ENCODE measurements around the gene SART3. TPM values are rescaled to one million over a fixed set of nuclear protein-coding genes. Genes with fewer than 3 reads are reported as not detected.

Gene SART3
- total RNA-seq, 1 experiment from 2014 or later = 89.4 TPM

- Histone ChIP-seq H2AFZ (ENCODE audit: low read length) (no peak overlapping the region), H3K14ac (ENCODE audit: insufficient read depth, low read length) (no peak overlapping the region), H3K23ac (ENCODE audit: insufficient read length, low read depth, low read length) (no peak overlapping the region), H3K79me1 (ENCODE audit: insufficient read depth, low read depth, low read length, poor library complexity, severe bottlenecking) (no peaks in the 10 kb centered on the region), H4K20me1 (ENCODE audit: control insufficient read depth, insufficient read depth, insufficient read length) (no peaks in the 10 kb centered on the region), H2AK5ac (ENCODE audit: insufficient read length, low read length) (no peak overlapping the region), H3K56ac (ENCODE audit: insufficient read length, low read depth, low read length) (no peak overlapping the region), H2BK20ac (ENCODE audit: low read depth, low read length, poor library complexity, severe bottlenecking) (no peak overlapping the region), H4K8ac (replicated peaks; ENCODE audit: insufficient read length, low read depth, low read length) (no peak overlapping the region), H2BK15ac (ENCODE audit: low read depth, low read length) (no peak overlapping the region), H3K4me1 (ENCODE audit: insufficient read depth, low read length) (no peaks in the 10 kb centered on the region), H3K4ac (ENCODE audit: low read depth, low read length) (no peak overlapping the region), H3K4me2 (ENCODE audit: insufficient read depth, insufficient read length, low read length) (no peak overlapping the region), H2BK12ac (ENCODE audit: insufficient read length, low read depth, low read length) (no peak overlapping the region), H2BK120ac (ENCODE audit: low read depth, low read length, poor library complexity, severe bottlenecking) (no peak overlapping the region), H3K23me2 (ENCODE audit: insufficient read length, low read depth, low read length, poor library complexity, severe bottlenecking) (no peaks in the 10 kb centered on the region), H3K9me3 (ENCODE audit: control insufficient read depth, low read depth, low read length) (no peaks in the 10 kb centered on the region), H3K18ac (ENCODE audit: insufficient read length, low read depth, low read length) (no peak overlapping the region), H4K5ac (ENCODE audit: insufficient read length, low read depth, low read length) (no peak overlapping the region), H4K91ac (ENCODE audit: insufficient read length, low read depth, low read length) (no peak overlapping the region), H3T11ph (ENCODE audit: low read length) (no peak overlapping the region), H2BK5ac (ENCODE audit: insufficient read length, low read length) (no peak overlapping the region), H3K27ac (ENCODE audit: insufficient read length, low read depth, low read length) (no peak overlapping the region), H3K27me3 (ENCODE audit: insufficient read depth, low read length) (no peaks in the 10 kb centered on the region), H3K9ac (ENCODE audit: extremely low read depth, insufficient read length, low read length) (no peak overlapping the region), H3K79me2 (ENCODE audit: insufficient read depth, low read length) (no peaks in the 10 kb centered on the region)
- no peak overlapping the region for H3K27ac Mint-ChIP-seq
- peaks cover 2% of the 10 kb centered on the region; the same call in 1 of the 2 replicates for H3K27me3 Mint-ChIP-seq (ENCODE audit: low read depth)
- H3K4me3 Mint-ChIP-seq = no peak overlapping the region
- no peaks in the 10 kb centered on the region for H3K9me3 Mint-ChIP-seq
- H3K4me1 Mint-ChIP-seq = peaks cover 11 to 15% of the 10 kb centered on the region in 2 experiments
- no peak for TF ChIP-seq CTCF (conservative IDR thresholded peaks at IDR 0.05)
- WGBS (ENCODE audit: extremely low coverage, insufficient read length, low lambda C conversion rate) = no CpG with 5 or more reads among the region's 6 CpGs
- DNase-seq = no peak
- H3K36me3 Mint-ChIP-seq (ENCODE audit: insufficient read depth in 1 of 3, low read depth in 3 of 3) = no peaks in the 10 kb centered on the region
Observed at GRCh38 chr12:108599541-108599940, 38.6 kb upstream of the SART3 start.

All from H9 (cell line).